ENCODE measurements around the gene KLHL29.

Gene KLHL29

GRCh38 chr2:23589739-23590138 is 204.8 kb downstream of the KLHL29 start:
- no peak for DNase-seq
- H3K4me3 Mint-ChIP-seq, result no peak overlapping the region
- no peaks in the 10 kb centered on the region for H3K9me3 Mint-ChIP-seq
- no peaks in the 10 kb centered on the region for H3K36me3 Mint-ChIP-seq (ENCODE audit: insufficient read depth)
- no peak overlapping the region for H3K27ac Mint-ChIP-seq
- no peak for ATAC-seq (replicated peaks)
- H3K4me1 Mint-ChIP-seq (ENCODE audit: low read depth in 2 of 2), result no peaks in the 10 kb centered on the region
- peaks cover 23 to 69% of the 10 kb centered on the region in 2 donors for H3K27me3 Mint-ChIP-seq

GRCh38 chr2:23590241-23590869 is 205.4 kb downstream of the KLHL29 start:
- Mint-ChIP-seq H3K4me3 (no peak overlapping the region), H3K27ac (no peak overlapping the region), H3K36me3 (ENCODE audit: insufficient read depth) (no peaks in the 10 kb centered on the region), H3K27me3 (peaks cover 26 to 72% of the 10 kb centered on the region in 2 donors), H3K4me1 (ENCODE audit: low read depth in 2 of 2) (no peaks in the 10 kb centered on the region), H3K9me3 (no peaks in the 10 kb centered on the region)
- DNase-seq (no peak), ATAC-seq (replicated peaks) (no peak)

GRCh38 chr2:23591111-23591510 is 206.1 kb downstream of the KLHL29 start:
- H3K27ac Mint-ChIP-seq, result no peak overlapping the region
- no peak for ATAC-seq (replicated peaks)
- H3K27me3 Mint-ChIP-seq, result peaks cover 33 to 74% of the 10 kb centered on the region in 2 donors
- no peak overlapping the region for H3K4me3 Mint-ChIP-seq
- no peaks in the 10 kb centered on the region for H3K9me3 Mint-ChIP-seq
- H3K4me1 Mint-ChIP-seq (ENCODE audit: low read depth in 2 of 2), result no peaks in the 10 kb centered on the region
- H3K36me3 Mint-ChIP-seq (ENCODE audit: insufficient read depth), result no peaks in the 10 kb centered on the region
- DNase-seq, result no peak

GRCh38 chr2:23592061-23592685 is 207.2 kb downstream of the KLHL29 start:
- Mint-ChIP-seq H3K9me3 (no peaks in the 10 kb centered on the region), H3K4me3 (no peak overlapping the region), H3K27me3 (peaks cover 33 to 75% of the 10 kb centered on the region in 2 donors), H3K27ac (no peak overlapping the region), H3K4me1 (ENCODE audit: low read depth in 2 of 2) (no peaks in the 10 kb centered on the region), H3K36me3 (ENCODE audit: insufficient read depth) (no peaks in the 10 kb centered on the region)
- DNase-seq (no peak), ATAC-seq (replicated peaks) (no peak)

- Mint-ChIP-seq H3K27ac (no peak overlapping the region), H3K36me3 (ENCODE audit: insufficient read depth) (no peaks in the 10 kb centered on the region), H3K4me3 (no peak overlapping the region), H3K27me3 (peaks cover 33 to 80% of the 10 kb centered on the region in 2 donors), H3K4me1 (ENCODE audit: low read depth in 2 of 2) (no peaks in the 10 kb centered on the region), H3K9me3 (no peaks in the 10 kb centered on the region)
- DNase-seq (no peak), ATAC-seq (replicated peaks) (no peak)
Observed at GRCh38 chr2:23592898-23593751, 208.1 kb downstream of the KLHL29 start.

GRCh38 chr2:23593752-23594459 is 208.9 kb downstream of the KLHL29 start:
- Mint-ChIP-seq H3K27me3 (peaks cover 25 to 80% of the 10 kb centered on the region in 2 donors), H3K4me3 (no peak overlapping the region), H3K9me3 (no peaks in the 10 kb centered on the region), H3K27ac (no peak overlapping the region), H3K36me3 (ENCODE audit: insufficient read depth) (no peaks in the 10 kb centered on the region), H3K4me1 (ENCODE audit: low read depth in 2 of 2) (no peaks in the 10 kb centered on the region)
- ATAC-seq (replicated peaks) (no peak), DNase-seq (no peak)

GRCh38 chr2:23594460-23594825 is 209.5 kb downstream of the KLHL29 start:
- DNase-seq, result no peak
- ATAC-seq (replicated peaks), result no peak
- H3K27me3 Mint-ChIP-seq, result peaks cover 22 to 77% of the 10 kb centered on the region in 2 donors
- H3K9me3 Mint-ChIP-seq, result no peaks in the 10 kb centered on the region
- H3K4me1 Mint-ChIP-seq (ENCODE audit: low read depth in 2 of 2), result no peaks in the 10 kb centered on the region
- H3K4me3 Mint-ChIP-seq, result no peak overlapping the region
- no peaks in the 10 kb centered on the region for H3K36me3 Mint-ChIP-seq (ENCODE audit: insufficient read depth)
- no peak overlapping the region for H3K27ac Mint-ChIP-seq

GRCh38 chr2:23595021-23595420 is 210.0 kb downstream of the KLHL29 start:
- H3K36me3 Mint-ChIP-seq (ENCODE audit: insufficient read depth), result no peaks in the 10 kb centered on the region
- H3K4me1 Mint-ChIP-seq (ENCODE audit: low read depth in 2 of 2), result no peaks in the 10 kb centered on the region
- H3K9me3 Mint-ChIP-seq, result no peaks in the 10 kb centered on the region
- no peak for DNase-seq
- ATAC-seq (replicated peaks), result no peak
- no peak overlapping the region for H3K27ac Mint-ChIP-seq
- H3K4me3 Mint-ChIP-seq, result no peak overlapping the region
- H3K27me3 Mint-ChIP-seq, result peaks cover 25 to 77% of the 10 kb centered on the region in 2 donors

GRCh38 chr2:23595601-23596251 is 210.7 kb downstream of the KLHL29 start:
- Mint-ChIP-seq H3K27ac (no peak overlapping the region), H3K4me1 (ENCODE audit: low read depth in 2 of 2) (no peaks in the 10 kb centered on the region), H3K4me3 (no peak overlapping the region), H3K9me3 (no peaks in the 10 kb centered on the region), H3K27me3 (peaks cover 30 to 71% of the 10 kb centered on the region in 2 donors), H3K36me3 (ENCODE audit: insufficient read depth) (no peaks in the 10 kb centered on the region)
- no peak for ATAC-seq (replicated peaks)
- DNase-seq, result no peak

- H3K9me3 Mint-ChIP-seq, result no peaks in the 10 kb centered on the region
- H3K4me3 Mint-ChIP-seq, result no peak overlapping the region
- DNase-seq (no peak), ATAC-seq (replicated peaks) (no peak)
- H3K36me3 Mint-ChIP-seq (ENCODE audit: insufficient read depth), result no peaks in the 10 kb centered on the region
- peaks cover 27 to 66% of the 10 kb centered on the region in 2 donors for H3K27me3 Mint-ChIP-seq
- H3K27ac Mint-ChIP-seq, result no peak overlapping the region
- H3K4me1 Mint-ChIP-seq (ENCODE audit: low read depth in 2 of 2), result no peaks in the 10 kb centered on the region
Observed at GRCh38 chr2:23596316-23596885, 211.4 kb downstream of the KLHL29 start.

- no peaks in the 10 kb centered on the region for H3K36me3 Mint-ChIP-seq (ENCODE audit: insufficient read depth)
- H3K9me3 Mint-ChIP-seq, result no peaks in the 10 kb centered on the region
- no peak for ATAC-seq (replicated peaks)
- no peak for DNase-seq
- peaks cover 22 to 72% of the 10 kb centered on the region in 2 donors for H3K27me3 Mint-ChIP-seq
- H3K27ac Mint-ChIP-seq, result no peak overlapping the region
- no peaks in the 10 kb centered on the region for H3K4me1 Mint-ChIP-seq (ENCODE audit: low read depth in 2 of 2)
- H3K4me3 Mint-ChIP-seq, result no peak overlapping the region
Observed at GRCh38 chr2:23597687-23598086, 212.7 kb downstream of the KLHL29 start.

GRCh38 chr2:23599006-23599405 is 214.0 kb downstream of the KLHL29 start:
- Mint-ChIP-seq H3K4me3 (no peak overlapping the region), H3K27me3 (peaks cover 22 to 59% of the 10 kb centered on the region in 2 donors), H3K36me3 (ENCODE audit: insufficient read depth) (no peaks in the 10 kb centered on the region), H3K9me3 (no peaks in the 10 kb centered on the region), H3K4me1 (ENCODE audit: low read depth in 2 of 2) (no peaks in the 10 kb centered on the region), H3K27ac (no peak overlapping the region)
- ATAC-seq (replicated peaks) (no peak), DNase-seq (no peak)

GRCh38 chr2:23599667-23600066 is 214.7 kb downstream of the KLHL29 start:
- peaks cover 22 to 53% of the 10 kb centered on the region in 2 donors for H3K27me3 Mint-ChIP-seq
- H3K9me3 Mint-ChIP-seq, result no peaks in the 10 kb centered on the region
- H3K36me3 Mint-ChIP-seq (ENCODE audit: insufficient read depth), result no peaks in the 10 kb centered on the region
- H3K27ac Mint-ChIP-seq, result no peak overlapping the region
- ATAC-seq (replicated peaks) (no peak), DNase-seq (no peak)
- H3K4me1 Mint-ChIP-seq (ENCODE audit: low read depth in 2 of 2), result no peaks in the 10 kb centered on the region
- H3K4me3 Mint-ChIP-seq, result no peak overlapping the region
